Ovary (tissue), 9 donors: ENCODE measurements around the gene SPDYC. TPM values are rescaled to one million over a fixed set of nuclear protein-coding genes. Genes with fewer than 3 reads are reported as not detected.
A peak's percentile ranks its signal among the peaks of the same experiment; 100 is the strongest.

Experiments
- DNase-seq, 5 donors: peaks; one replicate each; pipeline ENCODE4 v3.0.0-alpha.2; 2019 to 2020
- H3K27ac ChIP-seq, 2 donors: fragments of 200-600 bp; one replicate each; pipeline versions ENCODE4 v1.5.1 to v1.8.0; 2019 to 2022
- H3K27me3 ChIP-seq: fragments of 200-600 bp; one replicate; pipeline ENCODE4 v1.8.0; 2022
- H3K36me3 ChIP-seq: fragments of 200-600 bp; sonication (generic); one replicate; pipeline ENCODE4 v1.5.1; 2019
- H3K4me1 ChIP-seq: one replicate; pipeline ENCODE4 v1.8.1; 2013; ENCODE audit warnings: mild to moderate bottlenecking, moderate library complexity; ENCODE audit not compliant: insufficient read depth
- H3K4me3 ChIP-seq: fragments of 200-600 bp; sonication (generic); one replicate; pipeline ENCODE4 v1.5.1; 2017
- H3K9me3 ChIP-seq, 2 donors: fragments of 200-600 bp in 1 of 2; sonication (generic) in 1 of 2; one replicate each; pipeline versions ENCODE4 v1.5.1 to v1.8.1; 2013 to 2019; ENCODE audit warnings: mild to moderate bottlenecking in 1 of 2, moderate library complexity in 1 of 2
- EP300 ChIP-seq: sonication (generic); formaldehyde crosslinking; IDR thresholded peaks from one replicate; pipeline ENCODE4 v1.6.1; 2017; ENCODE audit warnings: antibody characterized with exemption
- POLR2A ChIP-seq: fragments of 450-650 bp; IDR thresholded peaks from one replicate; pipeline ENCODE4 v1.6.1; 2017; ENCODE audit warnings: antibody characterized with exemption, mild to moderate bottlenecking, moderate library complexity
- WGBS, 3 donors: extraction: QIAGEN DNeasy Blood & Tissue Kit in 1 of 3; methylation state at CpG; one replicate each; pipeline versions ENCODE4 v1.1.5 to v1.1.7; 2013 to 2017; 5-methylcytosine and 5-hydroxymethylcytosine counted together
- intact Hi-C, 4 donors: fragments of 100-400 bp; cut with DNase I; formaldehyde crosslinking; loops; one replicate each; pipeline versions ENCODE4 v1.11.0 to v1.15.1; 2022 to 2023
- polyA plus RNA-seq, 2 donors: library from polyadenylated mRNA; stranded (reverse); fragments of 200-250 nt in 1 of 2; fragments of 350-450 nt in 1 of 2; fragmentation: Illumina TruSeq in 1 of 2; extraction: RNeasy Lipid Tissue Mini Kit (QIAGEN cat#74804) in 1 of 2; gene quantifications; one replicate each; pipeline ENCODE4 v1.2.3, GENCODE V29; 2013 to 2014
- total RNA-seq, 7 donors: library from RNA; depleted of rRNA in 2 of 7; stranded (reverse); fragments of >200 nt in 2 of 7; fragmentation: NEBNext Ultra II Directional in 3 of 7; extraction: Animal tissue kit (Norgen Biotek cat#: 25700) in 3 of 7; gene quantifications; one replicate each; pipeline versions ENCODE4 v1.1.0 to v1.2.4, GENCODE V29; 2016 to 2023
- TF ChIP-seq, protein P1 (sequence below), 3 donors: fragments of 450-650 bp in 2 of 3; fragments of 200-600 bp in 1 of 3; IDR thresholded peaks; one replicate each; pipeline versions ENCODE4 v1.5.1 to v1.8.0; 2016 to 2022; ENCODE audit warnings: antibody characterized with exemption in 3 of 3, mild to moderate bottlenecking in 1 of 3
- donor health status: DM: no; HTN: no; CAD: no; lungs with moderate emphysema.
- donor health status: DM: no; HTN: no; CAD: no.
- donor health status: Bipolar disorder and iron deficiency.
- donor health status: DM: yes; HTN: yes; CAD: no.
- donor health status: DM: no; HTN: no; CAD: no.
- donor health status: DM: yes; HTN: yes; CAD: no.

SPDYC gene
- total and polyA plus RNA-seq, 9 donors: 0.07 TPM; not detected in 8

DNA sequence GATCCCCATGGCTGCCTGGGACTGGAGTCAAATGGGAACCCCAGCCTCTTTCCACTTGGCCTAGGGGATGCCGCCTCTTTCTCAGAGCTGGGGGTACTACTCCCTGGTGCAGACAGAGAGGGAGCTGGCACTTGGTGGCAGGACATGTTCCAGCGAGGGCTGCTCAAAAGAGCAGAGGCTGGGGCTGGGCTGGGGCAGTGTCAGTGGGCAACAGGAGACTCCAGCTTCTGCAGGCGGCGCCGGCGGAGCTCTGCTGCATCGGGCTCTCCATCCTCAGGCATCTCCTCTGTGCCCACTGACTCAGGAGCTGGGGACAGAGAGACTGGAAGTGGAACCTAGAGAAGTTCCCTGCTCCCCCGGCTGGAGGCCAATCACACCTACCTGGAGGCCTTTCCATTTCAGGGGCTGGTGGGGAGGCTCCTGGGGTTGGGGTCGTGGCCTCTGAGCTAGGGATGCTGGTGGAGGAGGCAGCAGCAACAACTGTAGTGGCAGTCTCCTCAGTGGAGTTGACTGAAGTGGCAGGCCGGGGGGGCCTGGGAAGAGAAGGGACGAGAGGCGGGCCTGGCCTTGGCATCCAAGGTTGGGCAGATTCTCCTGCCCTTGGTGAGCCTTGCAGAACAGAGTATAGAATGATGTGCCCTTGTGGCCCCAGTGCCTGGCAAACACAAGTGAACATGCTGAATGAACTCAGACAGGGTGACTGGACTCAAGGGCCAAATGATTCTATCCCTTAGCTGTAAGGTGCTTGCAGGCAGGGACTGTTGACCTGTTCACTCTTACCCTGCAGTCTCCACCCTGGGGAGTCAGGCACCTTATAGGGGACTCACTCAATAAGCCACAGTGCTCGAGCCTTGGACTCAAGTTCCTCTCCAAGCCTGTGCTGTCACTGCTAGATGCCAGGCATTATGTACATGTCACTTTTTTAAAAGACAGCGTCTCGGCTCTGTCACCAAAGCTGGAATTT, 41.6 kb upstream of the SPDYC start:
- no peaks in the 10 kb centered on the region for H3K9me3 ChIP-seq
- DNase-seq: no peak

DNA sequence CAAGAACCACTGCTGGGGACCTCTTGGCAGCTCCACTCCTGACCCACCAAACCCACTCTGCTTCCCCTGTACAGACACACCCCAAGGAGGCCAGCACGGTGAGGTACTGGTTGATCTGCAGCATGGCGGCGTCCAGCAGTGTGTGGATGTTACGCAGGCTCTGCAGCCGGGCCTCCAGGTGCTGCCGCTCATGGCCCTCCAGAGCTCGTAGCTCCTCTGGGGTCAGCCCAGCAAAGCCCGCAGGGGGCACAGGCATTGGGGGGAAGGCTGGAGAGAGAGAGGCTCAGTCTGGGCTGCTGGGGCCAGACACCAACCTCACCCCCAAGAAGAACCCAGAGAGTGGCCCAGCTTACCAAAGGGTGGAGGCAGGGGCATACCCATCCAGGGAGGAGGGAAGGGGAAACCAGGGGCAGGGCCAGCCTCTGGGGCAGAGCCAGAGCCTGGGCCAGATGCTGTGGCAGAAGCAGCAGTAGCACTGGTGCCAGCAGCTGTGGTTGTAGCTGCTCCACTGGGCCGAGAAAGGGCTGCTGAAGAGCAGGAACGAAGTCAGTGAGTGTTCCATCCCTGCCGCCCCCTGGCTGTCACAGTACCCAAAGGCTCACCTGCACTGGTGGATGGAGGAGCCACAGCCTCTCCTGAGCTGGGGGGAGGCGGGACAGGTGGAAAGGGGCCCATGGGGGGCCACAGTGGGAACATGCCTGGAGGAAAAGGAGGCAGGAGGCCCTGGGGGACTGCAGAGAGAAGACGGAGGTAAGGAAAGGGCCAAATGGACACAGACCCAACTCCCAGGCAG, 40.2 kb upstream of the SPDYC start:
- H3K27ac ChIP-seq: no peak overlapping the region

More for the DNA sequence above, 41.6 kb upstream of the SPDYC start:
- intact Hi-C loops: no loop called here
- no peak overlapping the region for H3K27ac ChIP-seq
- H3K4me3 ChIP-seq: no peak overlapping the region
- H3K4me1 ChIP-seq: no peaks in the 10 kb centered on the region
- 77 to 79% (median 79%) methylated on average over 15 of the region's 15 CpGs for WGBS, 3 donors
- H3K36me3 ChIP-seq: no peaks in the 10 kb centered on the region
- H3K27me3 ChIP-seq: no peaks in the 10 kb centered on the region
- no peak for TF ChIP-seq POLR2A
- TF ChIP-seq EP300: no peak
- TF ChIP-seq, protein P1, sequence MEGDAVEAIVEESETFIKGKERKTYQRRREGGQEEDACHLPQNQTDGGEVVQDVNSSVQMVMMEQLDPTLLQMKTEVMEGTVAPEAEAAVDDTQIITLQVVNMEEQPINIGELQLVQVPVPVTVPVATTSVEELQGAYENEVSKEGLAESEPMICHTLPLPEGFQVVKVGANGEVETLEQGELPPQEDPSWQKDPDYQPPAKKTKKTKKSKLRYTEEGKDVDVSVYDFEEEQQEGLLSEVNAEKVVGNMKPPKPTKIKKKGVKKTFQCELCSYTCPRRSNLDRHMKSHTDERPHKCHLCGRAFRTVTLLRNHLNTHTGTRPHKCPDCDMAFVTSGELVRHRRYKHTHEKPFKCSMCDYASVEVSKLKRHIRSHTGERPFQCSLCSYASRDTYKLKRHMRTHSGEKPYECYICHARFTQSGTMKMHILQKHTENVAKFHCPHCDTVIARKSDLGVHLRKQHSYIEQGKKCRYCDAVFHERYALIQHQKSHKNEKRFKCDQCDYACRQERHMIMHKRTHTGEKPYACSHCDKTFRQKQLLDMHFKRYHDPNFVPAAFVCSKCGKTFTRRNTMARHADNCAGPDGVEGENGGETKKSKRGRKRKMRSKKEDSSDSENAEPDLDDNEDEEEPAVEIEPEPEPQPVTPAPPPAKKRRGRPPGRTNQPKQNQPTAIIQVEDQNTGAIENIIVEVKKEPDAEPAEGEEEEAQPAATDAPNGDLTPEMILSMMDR (IDR thresholded peaks at IDR 0.05): no peak

DNA sequence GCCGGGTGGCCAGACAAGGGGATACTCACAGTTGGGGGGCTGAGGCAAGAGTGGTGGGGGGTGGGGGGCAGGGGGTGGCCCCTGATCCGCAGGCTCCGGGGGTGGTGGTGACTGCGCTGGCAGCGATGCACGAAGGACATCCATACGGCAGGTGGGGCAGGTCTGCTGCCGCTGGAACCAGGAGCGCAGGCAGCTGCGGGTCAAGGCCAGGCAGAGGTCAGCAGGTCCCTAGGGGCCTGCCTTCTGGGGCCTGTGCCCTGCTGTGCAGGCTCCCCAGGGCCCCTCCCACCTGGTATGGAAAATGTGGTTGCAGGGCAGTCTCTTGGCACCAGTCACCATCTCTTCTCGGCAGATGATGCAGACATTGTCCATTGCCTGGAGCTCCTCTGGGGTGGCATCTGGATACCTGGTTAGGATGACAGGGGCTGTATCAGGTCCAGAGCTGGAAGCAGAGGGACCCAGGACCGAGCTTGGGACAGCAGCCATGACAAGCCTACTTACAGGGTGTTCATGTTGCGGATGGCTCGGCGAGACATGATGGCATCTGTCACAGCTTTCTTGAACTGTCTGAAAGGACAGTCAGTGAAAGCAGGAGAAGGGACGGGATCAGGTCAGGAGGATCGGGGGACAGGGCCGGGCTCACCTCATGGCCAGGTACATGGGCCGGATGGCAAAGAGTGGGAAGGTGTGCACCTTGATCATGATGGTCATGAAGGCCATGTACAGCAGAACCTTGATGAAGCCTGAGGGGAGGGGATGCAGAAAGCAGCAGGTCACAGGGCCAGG, 39.2 kb upstream of the SPDYC start:
- no peak overlapping the region for H3K4me3 ChIP-seq
- no peak for TF ChIP-seq EP300
- TF ChIP-seq, protein P1 (IDR thresholded peaks at IDR 0.05): no peak
- no peak for TF ChIP-seq POLR2A
- no peaks in the 10 kb centered on the region for H3K27me3 ChIP-seq
- no peak overlapping the region for H3K27ac ChIP-seq
- peak in 1 of 5 donors; percentile 16 for DNase-seq
- no peaks in the 10 kb centered on the region for H3K36me3 ChIP-seq
- H3K9me3 ChIP-seq: no peaks in the 10 kb centered on the region
- intact Hi-C loops: no loop called here
- 66 to 81% (median 72%) methylated on average over 19 of the region's 19 CpGs for WGBS, 3 donors
- no peaks in the 10 kb centered on the region for H3K4me1 ChIP-seq

More for the DNA sequence above, 40.2 kb upstream of the SPDYC start:
- TF ChIP-seq POLR2A (no peak), EP300 (no peak)
- TF ChIP-seq, protein P1 (IDR thresholded peaks at IDR 0.05): no peak
- no peak overlapping the region for H3K4me3 ChIP-seq
- intact Hi-C loops: no loop called here
- 81 to 85% (median 82%) methylated on average over 13 of the region's 13 CpGs for WGBS, 3 donors
- H3K9me3 ChIP-seq: no peaks in the 10 kb centered on the region
- no peaks in the 10 kb centered on the region for H3K4me1 ChIP-seq
- H3K27me3 ChIP-seq: no peaks in the 10 kb centered on the region
- DNase-seq: no peak
- H3K36me3 ChIP-seq: no peaks in the 10 kb centered on the region

DNA sequence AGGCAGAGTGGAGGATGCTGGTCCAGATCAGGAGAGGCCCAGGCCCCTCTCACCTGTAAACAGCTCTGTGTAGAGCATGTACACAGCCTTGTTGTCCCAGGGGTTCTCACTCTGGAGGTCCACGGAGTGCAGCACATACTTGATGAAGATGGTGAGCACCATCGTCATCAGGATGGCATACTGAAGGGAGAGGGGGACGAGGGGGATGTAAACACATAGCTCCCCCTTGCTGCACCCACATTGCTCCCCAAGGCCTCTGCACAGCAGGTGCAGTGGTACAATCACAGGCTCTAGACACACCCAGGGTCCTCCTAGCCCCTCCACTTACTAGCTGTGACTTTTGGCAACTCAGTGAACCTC, 38.6 kb upstream of the SPDYC start:
- Histone ChIP-seq H3K4me1 (no peaks in the 10 kb centered on the region), H3K27me3 (no peaks in the 10 kb centered on the region), H3K9me3 (no peaks in the 10 kb centered on the region), H3K36me3 (no peaks in the 10 kb centered on the region), H3K27ac (no peak overlapping the region), H3K4me3 (no peak overlapping the region)
- no peak for DNase-seq
- 62 to 85% (median 79%) methylated on average over 3 of the region's 3 CpGs for WGBS, 3 donors
- TF ChIP-seq POLR2A (no peak), EP300 (no peak)
- TF ChIP-seq, protein P1 (IDR thresholded peaks at IDR 0.05): no peak
- intact Hi-C loops: no loop called here
